Smooth muscle cell (in vitro differentiated cells): ENCODE results near the gene RPL36AL. TPM values are rescaled to one million over a fixed set of nuclear protein-coding genes. Genes with fewer than 3 reads are reported as not detected.

Experiments
- DNase-seq: peaks from one replicate; lab custom pipeline; 2025; ENCODE audit not compliant: unreplicated experiment; lab: John Stamatoyannopoulos, UW
- H2AFZ ChIP-seq: fragments of 200-600 bp; sonication (generic); 2 replicates; pipeline ENCODE4 v1.6.0; 2016; ENCODE audit warnings: antibody characterized with exemption, low read depth, mild to moderate bottlenecking
- H3F3A ChIP-seq: fragments of 200-600 bp; sonication (generic); 2 replicates; pipeline ENCODE4 v1.6.0; 2017; ENCODE audit warnings: antibody characterized with exemption, low read depth
- H3K27ac ChIP-seq: fragments of 200-600 bp; sonication (generic); 2 replicates; pipeline ENCODE4 v1.5.1; 2016; ENCODE audit warnings: low read depth, mild to moderate bottlenecking
- H3K27me3 ChIP-seq: fragments of 200-600 bp; sonication (generic); 2 replicates; pipeline ENCODE4 v1.6.1; 2016; ENCODE audit warnings: low read depth, mild to moderate bottlenecking
- H3K36me3 ChIP-seq: fragments of 200-600 bp; sonication (generic); 2 replicates; pipeline ENCODE4 v1.5.1; 2016; ENCODE audit warnings: low read depth
- H3K4me1 ChIP-seq: fragments of 200-600 bp; sonication (generic); 2 replicates; pipeline ENCODE4 v1.5.1; 2016; ENCODE audit warnings: low read depth
- H3K4me2 ChIP-seq: fragments of 200-600 bp; sonication (generic); 2 replicates; pipeline ENCODE4 v1.6.0; 2016; ENCODE audit warnings: mild to moderate bottlenecking
- H3K4me3 ChIP-seq: fragments of 200-600 bp; sonication (generic); 2 replicates; pipeline ENCODE4 v1.5.1; 2016; ENCODE audit warnings: mild to moderate bottlenecking
- H3K79me2 ChIP-seq: fragments of 200-600 bp; sonication (generic); 2 replicates; pipeline ENCODE4 v1.6.0; 2016; ENCODE audit warnings: low read depth, mild to moderate bottlenecking
- H3K9ac ChIP-seq: fragments of 200-600 bp; sonication (generic); 2 replicates; pipeline ENCODE4 v1.6.0; 2016; ENCODE audit warnings: low read depth
- H3K9me3 ChIP-seq: fragments of 200-600 bp; sonication (generic); replicated peaks from 2 replicates; pipeline ENCODE4 v1.5.1; 2016; ENCODE audit warnings: low read depth
- H4K20me1 ChIP-seq: fragments of 200-600 bp; sonication (generic); 2 replicates; pipeline ENCODE4 v1.6.0; 2016; ENCODE audit warnings: low read depth
- CTCF ChIP-seq: fragments of 200-600 bp; sonication (generic); IDR thresholded peaks from 2 replicates; pipeline ENCODE4 v1.5.1; 2017; ENCODE audit warnings: borderline replicate concordance, mild to moderate bottlenecking, antibody characterized with exemption; ENCODE audit not compliant: insufficient read depth, poor library complexity, severe bottlenecking
- WGBS: methylation state at CpG from one replicate; pipeline ENCODE4 v1.1.7; 2016; ENCODE audit warnings: low lambda C conversion rate; 5-methylcytosine and 5-hydroxymethylcytosine counted together
- polyA plus RNA-seq: library from polyadenylated mRNA; unstranded; fragments of >200 nt; fragmentation: Nextera tagmentation; extraction: Ambion mirVana; gene quantifications from 2 replicates; pipeline ENCODE4 v1.2.1, GENCODE V29; 2016
- total RNA-seq: library from RNA; depleted of rRNA; stranded (reverse); fragments of >200 nt; gene quantifications from 2 replicates; pipeline ENCODE4 v1.2.3, GENCODE V29; 2014

The RPL36AL gene
- total and polyA plus RNA-seq, 2 experiments from 2014 or later, result 228 to 279 TPM

GRCh38 chr14:49584058-49584457 is 36.4 kb downstream of the RPL36AL start:
- Histone ChIP-seq H3K36me3 (peaks cover 4% of the 10 kb centered on the region), H3K9me3 (no peaks in the 10 kb centered on the region), H3K27ac (peak overlapping the region; percentile 80), H3F3A (peaks cover 8% of the 10 kb centered on the region), H3K4me3 (peak overlapping the region; percentile 80), H3K9ac (no peak overlapping the region), H3K4me1 (peaks cover 14% of the 10 kb centered on the region), H3K79me2 (peaks cover 63% of the 10 kb centered on the region), H2AFZ (no peak overlapping the region), H3K27me3 (no peaks in the 10 kb centered on the region), H3K4me2 (peak overlapping the region; percentile 91), H4K20me1 (peaks cover 66% of the 10 kb centered on the region)
- no peak for TF ChIP-seq CTCF
- 88% methylated on average over 11 of the region's 11 CpGs for WGBS
- DNase-seq, result no peak

- 96% methylated on average over 6 of the region's 6 CpGs for WGBS
- Histone ChIP-seq H3F3A (peaks cover 8% of the 10 kb centered on the region), H3K27me3 (no peaks in the 10 kb centered on the region), H3K79me2 (peaks cover 63% of the 10 kb centered on the region), H3K9me3 (no peaks in the 10 kb centered on the region), H3K9ac (no peak overlapping the region), H2AFZ (no peak overlapping the region), H4K20me1 (peaks cover 70% of the 10 kb centered on the region), H3K4me2 (peak overlapping the region; percentile 91), H3K4me3 (peak overlapping the region; percentile 80), H3K36me3 (peaks cover 4% of the 10 kb centered on the region), H3K4me1 (peaks cover 14% of the 10 kb centered on the region), H3K27ac (no peak overlapping the region)
- no peak for TF ChIP-seq CTCF
- DNase-seq, result no peak
Measured at GRCh38 chr14:49583629-49584028, 36.8 kb downstream of the RPL36AL start.

GRCh38 chr14:49582113-49582977 is 38.1 kb downstream of the RPL36AL start:
- peaks cover 63% of the 10 kb centered on the region for H3K79me2 ChIP-seq
- H3K9ac ChIP-seq, result no peak overlapping the region
- H3K4me3 ChIP-seq, result no peak overlapping the region
- DNase-seq, result no peak
- peaks cover 14% of the 10 kb centered on the region for H3K4me1 ChIP-seq
- H3F3A ChIP-seq, result peaks cover 8% of the 10 kb centered on the region
- WGBS, result over 99% methylated on average over 4 of the region's 4 CpGs
- no peaks in the 10 kb centered on the region for H3K9me3 ChIP-seq
- H3K4me2 ChIP-seq, result no peak overlapping the region
- H3K36me3 ChIP-seq, result peaks cover 4% of the 10 kb centered on the region
- TF ChIP-seq CTCF, result no peak
- H3K27ac ChIP-seq, result no peak overlapping the region
- peaks cover 80% of the 10 kb centered on the region for H4K20me1 ChIP-seq
- no peak overlapping the region for H2AFZ ChIP-seq
- H3K27me3 ChIP-seq, result no peaks in the 10 kb centered on the region
